H1 (cell line): ENCODE results near the gene SYTL2.

ENCODE experiments used
- CEBPB ChIP-seq: IDR thresholded peaks from 2 replicates; pipeline ENCODE4 v1.6.1; 2012; ENCODE audit warnings: low read depth, low read length
- EP300 ChIP-seq, 2 experiments: IDR thresholded peaks; 1 replicate in 1 of 2; 2 replicates in 1 of 2; pipeline ENCODE4 v1.6.1; 2011 to 2012; ENCODE audit warnings: low read depth in 2 of 2, low read length in 2 of 2, mild to moderate bottlenecking in 2 of 2, borderline replicate concordance in 1 of 2, inconsistent platforms in 1 of 2, moderate library complexity in 1 of 2
- EZH2 ChIP-seq: fragments of 200-600 bp; sonication (generic); IDR thresholded peaks from 2 replicates; pipeline ENCODE4 v1.7.1; 2012; ENCODE audit warnings: low read depth, mild to moderate bottlenecking, moderate library complexity, low read length, inconsistent platforms; ENCODE audit not compliant: severe bottlenecking
- JUN ChIP-seq: IDR thresholded peaks from 2 replicates; pipeline ENCODE4 v1.6.1; 2011; ENCODE audit warnings: low read depth, mild to moderate bottlenecking, improper control_type of control experiment, low read length
- KDM5A ChIP-seq: fragments of 200-600 bp; IDR thresholded peaks from 2 replicates; pipeline ENCODE4 v1.7.1; 2012; ENCODE audit warnings: mild to moderate bottlenecking, low read length, inconsistent platforms, mixed read lengths
- POLR2A ChIP-seq, 2 experiments: IDR thresholded peaks; 1 replicate in 1 of 2; 2 replicates in 1 of 2; pipeline ENCODE4 v1.6.1; 2011; ENCODE audit warnings: low read depth in 2 of 2, low read length in 2 of 2, mild to moderate bottlenecking in 2 of 2; ENCODE audit errors: control extremely low read depth in 1 of 2
- POLR2AphosphoS5 ChIP-seq: IDR thresholded peaks from 2 replicates; pipeline ENCODE4 v1.6.1; 2011; ENCODE audit warnings: low read depth, low read length
- RFX5 ChIP-seq: IDR thresholded peaks from 2 replicates; pipeline ENCODE4 v1.6.1; 2011; ENCODE audit warnings: low read depth, low read length, improper control_type of control experiment, borderline replicate concordance
- SP1 ChIP-seq: IDR thresholded peaks from 2 replicates; pipeline ENCODE4 v1.6.1; 2011; ENCODE audit warnings: low read depth, low read length
- SUZ12 ChIP-seq: fragments of 200-600 bp; sonication (generic); IDR thresholded peaks from 2 replicates; pipeline ENCODE4 v1.6.1; 2012; ENCODE audit warnings: mild to moderate bottlenecking, inconsistent platforms, low read length, moderate library complexity, mixed read lengths
- ZNF274 ChIP-seq: IDR thresholded peaks from 2 replicates; pipeline ENCODE4 v1.7.0; 2012; ENCODE audit warnings: low read length, borderline replicate concordance; ENCODE audit errors: extremely low read depth
- TF ChIP-seq, protein P1 (sequence below), 3 experiments: IDR thresholded peaks; 1 replicate in 2 of 3; 2 replicates in 1 of 3; pipeline versions ENCODE4 v1.5.1 to v1.6.1; 2011; ENCODE audit warnings: low read length in 3 of 3, mild to moderate bottlenecking in 3 of 3, inconsistent platforms in 2 of 3, low read depth in 1 of 3, moderate library complexity in 1 of 3; ENCODE audit not compliant: insufficient read depth in 1 of 3; ENCODE audit errors: control extremely low read depth in 1 of 3
- TF ChIP-seq, protein P2 (sequence below): IDR thresholded peaks from 2 replicates; pipeline ENCODE4 v1.6.1; 2012; ENCODE audit warnings: inconsistent platforms

- TF ChIP-seq RFX5 (no peak), CEBPB (no peak), EP300 (IDR thresholded peaks at IDR 0.05; ENCODE audit: borderline replicate concordance in 1 of 2, low read depth in 2 of 2, low read length in 2 of 2) (no peak), POLR2A (IDR thresholded peaks at IDR 0.05; ENCODE audit: control extremely low read depth in 1 of 2, low read depth in 2 of 2, low read length in 2 of 2) (no peak), ZNF274 (no peak), JUN (no peak), POLR2AphosphoS5 (no peak), SUZ12 (no peak), SP1 (no peak), EZH2 (no peak), KDM5A (no peak)
- TF ChIP-seq, protein P1, sequence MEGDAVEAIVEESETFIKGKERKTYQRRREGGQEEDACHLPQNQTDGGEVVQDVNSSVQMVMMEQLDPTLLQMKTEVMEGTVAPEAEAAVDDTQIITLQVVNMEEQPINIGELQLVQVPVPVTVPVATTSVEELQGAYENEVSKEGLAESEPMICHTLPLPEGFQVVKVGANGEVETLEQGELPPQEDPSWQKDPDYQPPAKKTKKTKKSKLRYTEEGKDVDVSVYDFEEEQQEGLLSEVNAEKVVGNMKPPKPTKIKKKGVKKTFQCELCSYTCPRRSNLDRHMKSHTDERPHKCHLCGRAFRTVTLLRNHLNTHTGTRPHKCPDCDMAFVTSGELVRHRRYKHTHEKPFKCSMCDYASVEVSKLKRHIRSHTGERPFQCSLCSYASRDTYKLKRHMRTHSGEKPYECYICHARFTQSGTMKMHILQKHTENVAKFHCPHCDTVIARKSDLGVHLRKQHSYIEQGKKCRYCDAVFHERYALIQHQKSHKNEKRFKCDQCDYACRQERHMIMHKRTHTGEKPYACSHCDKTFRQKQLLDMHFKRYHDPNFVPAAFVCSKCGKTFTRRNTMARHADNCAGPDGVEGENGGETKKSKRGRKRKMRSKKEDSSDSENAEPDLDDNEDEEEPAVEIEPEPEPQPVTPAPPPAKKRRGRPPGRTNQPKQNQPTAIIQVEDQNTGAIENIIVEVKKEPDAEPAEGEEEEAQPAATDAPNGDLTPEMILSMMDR (IDR thresholded peaks at IDR 0.05; ENCODE audit: control extremely low read depth in 1 of 3, insufficient read depth in 1 of 3, low read depth in 1 of 3, low read length in 3 of 3) = no peak
- TF ChIP-seq, protein P2, sequence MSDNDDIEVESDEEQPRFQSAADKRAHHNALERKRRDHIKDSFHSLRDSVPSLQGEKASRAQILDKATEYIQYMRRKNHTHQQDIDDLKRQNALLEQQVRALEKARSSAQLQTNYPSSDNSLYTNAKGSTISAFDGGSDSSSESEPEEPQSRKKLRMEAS = no peak
Observed at GRCh38 chr11:85718126-85718943, 92.6 kb downstream of the SYTL2 start.
